Motor neuron (in vitro differentiated cells): ENCODE data around the gene IL12B. TPM values are rescaled to one million over a fixed set of nuclear protein-coding genes. Genes with fewer than 3 reads are reported as not detected.

ENCODE experiments used
- total RNA-seq, 8 experiments: library from RNA; unstranded; fragments of 300-600 nt; gene quantifications; 2 replicates each; pipeline versions ENCODE4 v1.2.3 to v1.2.4, GENCODE V29; 2022

The IL12B gene
- total RNA-seq, 8 experiments from 2014 or later = 0.10 to 0.19 TPM; not detected in 6

Other genes with a start within 250 kb of the IL12B start
- gene EBF1, start 230.6 kb downstream of the IL12B start, total RNA-seq = 10 to 100 TPM in 2 of 8 experiments, 1 to 10 TPM in 6; 1.7 to 25.4 (median 7.6) TPM
- 10 to 100 TPM; 41.0 to 88.5 (median 49.1) TPM for gene RNF145, start 120.9 kb downstream of the IL12B start, total RNA-seq
- gene UBLCP1, start 67.2 kb downstream of the IL12B start, total RNA-seq = 10 to 100 TPM; 21.8 to 42.0 (median 29.3) TPM